Astrocyte of the cerebellum (primary cell): Measurements from ENCODE around the gene RGS12.

Experiments
- DNase-seq: peaks from one replicate; pipeline ENCODE4 v3.0.0-alpha.2; 2011; ENCODE audit warnings: low read depth
- H3K4me3 ChIP-seq: 2 replicates; pipeline ENCODE4 v1.5.1; 2011; ENCODE audit warnings: mild to moderate bottlenecking, low read depth, low read length, moderate library complexity
- CTCF ChIP-seq: IDR thresholded peaks from 2 replicates; pipeline ENCODE4 v1.5.1; 2012; ENCODE audit warnings: low read length, low read depth, moderate library complexity, mild to moderate bottlenecking; ENCODE audit errors: missing control alignments
- in situ Hi-C: cut with HindIII; loops from 2 replicates; pipeline ENCODE4 v1.10.0; 2017; ENCODE audit warnings: low sequenced_read_pairs

RGS12 gene

GRCh38 chr4:3255611-3256186 is 37.1 kb upstream of the RGS12 start:
- no peak for TF ChIP-seq CTCF
- in situ Hi-C loops, result no loop called here
- no peak overlapping the region for H3K4me3 ChIP-seq
- no peak for DNase-seq

GRCh38 chr4:3256230-3257102 is 36.4 kb upstream of the RGS12 start:
- no peak overlapping the region for H3K4me3 ChIP-seq
- no peak for DNase-seq
- TF ChIP-seq CTCF, result no peak
- in situ Hi-C loops, result no loop called here

GRCh38 chr4:3257103-3257555 is 35.7 kb upstream of the RGS12 start:
- no peak for TF ChIP-seq CTCF
- in situ Hi-C loops, result no loop called here
- H3K4me3 ChIP-seq, result no peak overlapping the region
- DNase-seq, result no peak

- TF ChIP-seq CTCF, result no peak
- no peak for DNase-seq
- no peak overlapping the region for H3K4me3 ChIP-seq
- in situ Hi-C loops, result no loop called here
Observed at GRCh38 chr4:3257556-3258482, 35.0 kb upstream of the RGS12 start.

GRCh38 chr4:3261411-3262207 is 31.2 kb upstream of the RGS12 start:
- in situ Hi-C loops, result no loop called here
- TF ChIP-seq CTCF, result no peak
- no peak for DNase-seq
- H3K4me3 ChIP-seq, result no peak overlapping the region
